Panc1 (cell line): ENCODE measurements around the gene RRM1. TPM values are rescaled to one million over a fixed set of nuclear protein-coding genes. Genes with fewer than 3 reads are reported as not detected.

Source experiments
- ATAC-seq: fragments of 200-7000 bp; cut with Tn5 transposase; 2 replicates; pipeline ENCODE4 v1.9.1; 2020; ENCODE audit warnings: mild to moderate bottlenecking, moderate library complexity
- BruUV-seq: library from RNA; stranded (reverse); fragments of 400-500 nt; replicated peaks from 2 replicates; lab custom pipeline; 2021; lab: Mats Ljungman, UMichigan
- CTCF ChIA-PET: fragments of 300-600 bp; sonication (Branson Sonifier 250); formaldehyde crosslinking; loops from one replicate; lab custom pipeline; 2022; ENCODE audit warnings: antibody characterized with exemption; lab: Charles Lee
- POLR2A ChIA-PET: fragments of 300-600 bp; sonication (Branson Sonifier 250); formaldehyde crosslinking; loops from one replicate; lab custom pipeline; 2022; ENCODE audit warnings: antibody characterized with exemption; lab: Charles Lee
- DNase-seq: peaks from one replicate; pipeline ENCODE4 v3.0.0-alpha.2; 2010; ENCODE audit warnings: low read depth, low spot score
- H3K27ac ChIP-seq: 2 replicates; pipeline ENCODE4 v1.5.1; 2011; ENCODE audit warnings: mild to moderate bottlenecking, low read length, inconsistent platforms
- H3K27me3 ChIP-seq: fragments of 200-500 bp; sonication (Bioruptor generic); 2 replicates; pipeline ENCODE4 v1.6.0; 2014; ENCODE audit warnings: low read length, inconsistent platforms; ENCODE audit not compliant: control insufficient read depth, insufficient read depth
- H3K36me3 ChIP-seq: fragments of 200-500 bp; sonication (Bioruptor generic); 2 replicates; pipeline ENCODE4 v1.5.1; 2014; ENCODE audit warnings: inconsistent platforms, mild to moderate bottlenecking, low read length, moderate library complexity; ENCODE audit not compliant: control insufficient read depth, insufficient read depth
- H3K4me1 ChIP-seq: 2 replicates; pipeline ENCODE4 v1.5.1; 2011; ENCODE audit warnings: inconsistent platforms, mild to moderate bottlenecking, low read length, moderate library complexity; ENCODE audit not compliant: control insufficient read depth, insufficient read depth
- H3K4me3 ChIP-seq, 2 experiments: 2 replicates each; pipeline ENCODE4 v1.5.1; 2011 to 2012; ENCODE audit warnings: low read depth in 2 of 2, low read length in 2 of 2, mild to moderate bottlenecking in 2 of 2, inconsistent platforms in 1 of 2, moderate library complexity in 1 of 2
- H3K9me3 ChIP-seq: fragments of 200-500 bp; sonication (Bioruptor generic); 2 replicates; pipeline ENCODE4 v1.5.1; 2014; ENCODE audit warnings: low read depth, mild to moderate bottlenecking, inconsistent platforms, low read length, moderate library complexity; ENCODE audit not compliant: control insufficient read depth, insufficient read depth
- CTCF ChIP-seq: fragments of 450-650 bp; IDR thresholded peaks from 2 replicates; pipeline ENCODE4 v1.5.1; 2017; ENCODE audit warnings: mild to moderate bottlenecking
- POLR2AphosphoS5 ChIP-seq: IDR thresholded peaks from 2 replicates; pipeline ENCODE4 v1.6.1; 2012; ENCODE audit warnings: mild to moderate bottlenecking, low read depth, low read length, moderate library complexity
- SIN3A ChIP-seq: IDR thresholded peaks from 2 replicates; pipeline ENCODE4 v1.6.1; 2012; ENCODE audit warnings: low read depth, mild to moderate bottlenecking, low read length, moderate library complexity, borderline replicate concordance; ENCODE audit not compliant: insufficient read depth
- TCF7L2 ChIP-seq: IDR thresholded peaks from 2 replicates; pipeline ENCODE4 v1.6.1; 2011; ENCODE audit warnings: mild to moderate bottlenecking, low read depth, low read length, inconsistent platforms
- in situ Hi-C: cut with HindIII; loops from 2 replicates; pipeline ENCODE4 v1.10.0; 2016; ENCODE audit warnings: low sequenced_read_pairs, low pct_unique_long_range_greater_than_20kb
- intact Hi-C: fragments of 100-400 bp; cut with micrococcal nuclease; formaldehyde crosslinking; loops from one replicate; pipeline ENCODE4 v1.10.0; 2022; ENCODE audit not compliant: unreplicated experiment
- total RNA-seq: library from RNA; stranded (reverse); gene quantifications from one replicate; pipeline ENCODE4 v1.2.1, GENCODE V29; 2021; ENCODE audit not compliant: unreplicated experiment
- TF ChIP-seq, protein P1 (sequence below), 2 experiments: IDR thresholded peaks; 2 replicates each; pipeline ENCODE4 v1.6.1; 2011 to 2012; ENCODE audit warnings: low read depth in 2 of 2, control low read depth in 1 of 2, low read length in 1 of 2, mild to moderate bottlenecking in 1 of 2, moderate library complexity in 1 of 2; ENCODE audit not compliant: insufficient read depth in 1 of 2

The RRM1 gene
- total RNA-seq, 1 experiment from 2014 or later: 143 TPM

GRCh38 chr11:4048340-4048739 is 46.3 kb upstream of the RRM1 start:
- no peak for DNase-seq

DNA sequence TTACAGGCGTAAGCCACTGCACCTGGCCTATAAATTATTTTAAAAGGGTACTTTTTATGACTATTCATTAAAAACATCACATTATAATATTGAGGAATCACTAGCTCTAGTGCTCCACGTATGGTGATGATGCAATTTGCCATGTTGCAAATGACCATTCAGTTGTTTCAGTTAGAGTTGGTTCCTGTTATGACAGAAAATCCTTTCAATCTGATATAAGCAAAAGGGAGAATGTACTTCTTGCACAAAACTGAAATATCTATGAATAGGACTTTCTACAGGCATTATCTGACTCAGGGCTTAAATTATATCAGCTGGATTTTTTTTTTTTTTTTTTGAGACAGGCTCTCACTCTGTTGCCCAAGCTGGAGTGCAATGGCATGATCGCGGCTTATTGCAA is 45.6 kb upstream of the RRM1 start:
- no peaks in the 10 kb centered on the region for H3K27me3 ChIP-seq
- ChIA-PET CTCF (no interaction called here), POLR2A (interaction anchor here (0.5 to 0.7 kb wide), 2 partner anchors 15 to 22 kb away, joined by 3 to 7 read pairs; no protein-coding TSS in a partner anchor)
- in situ Hi-C loops: no loop called here
- intact Hi-C loops: no loop called here
- DNase-seq (no peak), ATAC-seq (no peak)
- H3K27ac ChIP-seq: no peak overlapping the region
- no peaks in the 10 kb centered on the region for H3K36me3 ChIP-seq
- no peak for TF ChIP-seq CTCF
- TF ChIP-seq, protein P1, sequence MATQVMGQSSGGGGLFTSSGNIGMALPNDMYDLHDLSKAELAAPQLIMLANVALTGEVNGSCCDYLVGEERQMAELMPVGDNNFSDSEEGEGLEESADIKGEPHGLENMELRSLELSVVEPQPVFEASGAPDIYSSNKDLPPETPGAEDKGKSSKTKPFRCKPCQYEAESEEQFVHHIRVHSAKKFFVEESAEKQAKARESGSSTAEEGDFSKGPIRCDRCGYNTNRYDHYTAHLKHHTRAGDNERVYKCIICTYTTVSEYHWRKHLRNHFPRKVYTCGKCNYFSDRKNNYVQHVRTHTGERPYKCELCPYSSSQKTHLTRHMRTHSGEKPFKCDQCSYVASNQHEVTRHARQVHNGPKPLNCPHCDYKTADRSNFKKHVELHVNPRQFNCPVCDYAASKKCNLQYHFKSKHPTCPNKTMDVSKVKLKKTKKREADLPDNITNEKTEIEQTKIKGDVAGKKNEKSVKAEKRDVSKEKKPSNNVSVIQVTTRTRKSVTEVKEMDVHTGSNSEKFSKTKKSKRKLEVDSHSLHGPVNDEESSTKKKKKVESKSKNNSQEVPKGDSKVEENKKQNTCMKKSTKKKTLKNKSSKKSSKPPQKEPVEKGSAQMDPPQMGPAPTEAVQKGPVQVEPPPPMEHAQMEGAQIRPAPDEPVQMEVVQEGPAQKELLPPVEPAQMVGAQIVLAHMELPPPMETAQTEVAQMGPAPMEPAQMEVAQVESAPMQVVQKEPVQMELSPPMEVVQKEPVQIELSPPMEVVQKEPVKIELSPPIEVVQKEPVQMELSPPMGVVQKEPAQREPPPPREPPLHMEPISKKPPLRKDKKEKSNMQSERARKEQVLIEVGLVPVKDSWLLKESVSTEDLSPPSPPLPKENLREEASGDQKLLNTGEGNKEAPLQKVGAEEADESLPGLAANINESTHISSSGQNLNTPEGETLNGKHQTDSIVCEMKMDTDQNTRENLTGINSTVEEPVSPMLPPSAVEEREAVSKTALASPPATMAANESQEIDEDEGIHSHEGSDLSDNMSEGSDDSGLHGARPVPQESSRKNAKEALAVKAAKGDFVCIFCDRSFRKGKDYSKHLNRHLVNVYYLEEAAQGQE (IDR thresholded peaks at IDR 0.05; ENCODE audit: insufficient read depth in 1 of 2, low read depth in 2 of 2, low read length in 1 of 2): no peak
- no peak for TF ChIP-seq SIN3A
- no peak for TF ChIP-seq TCF7L2
- no peak for TF ChIP-seq POLR2AphosphoS5
- BruUV-seq: no TSS peak
- no peak overlapping the region for H3K4me3 ChIP-seq
- no peaks in the 10 kb centered on the region for H3K4me1 ChIP-seq
- no peaks in the 10 kb centered on the region for H3K9me3 ChIP-seq

More at GRCh38 chr11:4048340-4048739, 46.3 kb upstream of the RRM1 start:
- Histone ChIP-seq H3K36me3 (no peaks in the 10 kb centered on the region), H3K9me3 (no peaks in the 10 kb centered on the region), H3K27ac (no peak overlapping the region), H3K27me3 (no peaks in the 10 kb centered on the region), H3K4me1 (no peaks in the 10 kb centered on the region), H3K4me3 (no peak overlapping the region)
- TF ChIP-seq POLR2AphosphoS5 (no peak), SIN3A (no peak), TCF7L2 (no peak), CTCF (no peak)
- TF ChIP-seq, protein P1 (IDR thresholded peaks at IDR 0.05; ENCODE audit: insufficient read depth in 1 of 2, low read depth in 2 of 2, low read length in 1 of 2): no peak
- BruUV-seq: no TSS peak
- ATAC-seq: no peak
- ChIA-PET CTCF (no interaction called here), POLR2A (interaction anchor here (0.5 kb wide), 1 partner anchor 21 kb away, joined by 3 read pairs; no protein-coding TSS in a partner anchor)
- in situ Hi-C loops (no loop called here), intact Hi-C loops (no loop called here)
